IPS-NIHi7 (cell line): ENCODE data around the gene ZEB2.

ENCODE experiments used
- DNase-seq: peaks from one replicate; pipeline ENCODE4 v3.0.0; 2012; ENCODE audit warnings: mixed read lengths; ENCODE audit errors: extremely low spot score

ZEB2 gene

DNA sequence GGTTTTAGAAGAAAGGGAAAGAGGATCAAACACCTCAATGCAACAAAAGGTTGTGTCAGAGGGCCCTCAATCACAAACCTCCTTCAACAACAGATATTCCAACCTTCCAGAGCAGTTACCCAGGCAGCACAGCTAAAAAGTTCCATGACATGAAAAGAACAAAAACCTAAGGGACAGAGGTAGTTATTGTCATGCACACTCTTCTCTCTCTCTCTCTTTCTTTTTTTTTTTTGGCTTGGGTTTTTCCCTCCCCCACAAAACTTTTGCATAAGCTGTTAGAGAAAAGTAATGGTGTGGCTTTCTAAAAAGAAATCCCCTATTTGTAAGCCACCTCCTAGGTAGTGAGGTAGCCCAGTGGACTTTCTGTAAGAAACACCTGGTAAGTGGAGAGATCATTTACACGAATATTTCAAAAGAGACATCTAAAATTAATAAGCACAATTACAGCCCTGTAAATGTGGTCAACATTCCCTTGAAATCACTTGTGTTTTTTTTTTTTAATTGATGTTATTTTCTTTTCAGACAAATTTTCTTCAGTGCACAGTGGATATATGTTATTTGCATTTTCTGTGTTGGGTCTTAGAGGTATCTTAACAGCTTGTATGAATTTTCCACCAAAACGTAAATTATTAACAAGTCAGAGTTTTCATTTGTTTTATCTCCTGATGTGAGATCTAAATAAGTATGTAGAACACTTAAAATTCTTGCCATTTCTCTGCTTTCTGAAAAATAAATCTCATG is 48.4 kb downstream of the ZEB2 start:
- no peak for DNase-seq

DNA sequence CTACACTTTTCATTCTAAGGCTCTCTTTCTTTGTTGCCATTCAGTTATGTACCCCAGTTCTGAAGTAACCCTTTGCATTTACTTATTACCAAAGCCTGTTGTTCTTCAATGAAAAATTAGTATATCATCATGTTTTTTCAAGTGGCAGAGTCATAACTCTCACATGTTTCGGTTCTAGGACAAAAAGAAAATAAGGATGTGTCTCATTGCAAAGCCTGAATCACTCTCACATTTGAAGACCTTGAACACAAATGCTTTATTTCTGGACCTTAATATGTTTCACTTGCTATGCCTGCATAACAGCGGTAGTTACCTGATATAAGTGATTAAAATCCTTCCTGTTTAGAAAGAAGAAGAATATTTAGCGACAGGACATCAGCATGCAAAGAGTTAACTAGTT is 49.1 kb downstream of the ZEB2 start:
- DNase-seq = no peak

DNA sequence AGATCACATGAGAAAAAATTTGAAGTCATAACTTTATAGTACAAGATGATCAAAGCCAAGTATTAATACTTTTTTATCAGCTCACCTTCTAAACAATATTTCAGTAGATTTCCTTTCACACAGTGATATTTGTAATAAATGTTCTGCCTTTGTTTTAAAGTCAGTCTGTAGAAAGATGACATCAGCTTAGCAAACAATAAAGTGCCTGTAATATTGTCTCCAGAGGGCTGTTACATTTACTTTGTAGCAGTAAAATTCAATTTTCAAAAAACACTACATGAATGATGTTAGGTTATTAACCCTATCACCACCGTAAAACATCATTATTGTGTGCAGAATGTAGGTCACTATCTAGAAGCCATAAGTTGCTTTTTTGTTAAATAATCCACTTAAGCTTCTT is 49.6 kb downstream of the ZEB2 start:
- no peak for DNase-seq

DNA sequence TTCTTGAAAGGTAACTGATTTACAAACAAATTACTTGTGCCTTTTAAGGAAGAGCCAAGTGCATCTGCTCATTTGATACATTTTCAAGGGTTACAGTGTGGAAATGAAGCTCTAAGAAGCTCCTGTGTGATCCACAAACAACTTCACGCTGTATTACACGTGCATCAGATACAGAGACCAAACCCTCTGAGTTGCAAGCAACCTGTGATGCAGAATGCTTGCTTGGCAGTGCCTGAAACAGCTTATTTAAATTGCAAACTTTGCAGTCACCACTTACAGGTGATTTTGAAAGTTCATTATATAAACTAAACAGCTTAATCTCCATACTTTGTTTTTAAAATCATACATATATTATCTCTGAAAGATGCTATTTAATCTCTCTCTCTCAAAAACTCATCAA is 50.1 kb downstream of the ZEB2 start:
- no peak for DNase-seq

DNA sequence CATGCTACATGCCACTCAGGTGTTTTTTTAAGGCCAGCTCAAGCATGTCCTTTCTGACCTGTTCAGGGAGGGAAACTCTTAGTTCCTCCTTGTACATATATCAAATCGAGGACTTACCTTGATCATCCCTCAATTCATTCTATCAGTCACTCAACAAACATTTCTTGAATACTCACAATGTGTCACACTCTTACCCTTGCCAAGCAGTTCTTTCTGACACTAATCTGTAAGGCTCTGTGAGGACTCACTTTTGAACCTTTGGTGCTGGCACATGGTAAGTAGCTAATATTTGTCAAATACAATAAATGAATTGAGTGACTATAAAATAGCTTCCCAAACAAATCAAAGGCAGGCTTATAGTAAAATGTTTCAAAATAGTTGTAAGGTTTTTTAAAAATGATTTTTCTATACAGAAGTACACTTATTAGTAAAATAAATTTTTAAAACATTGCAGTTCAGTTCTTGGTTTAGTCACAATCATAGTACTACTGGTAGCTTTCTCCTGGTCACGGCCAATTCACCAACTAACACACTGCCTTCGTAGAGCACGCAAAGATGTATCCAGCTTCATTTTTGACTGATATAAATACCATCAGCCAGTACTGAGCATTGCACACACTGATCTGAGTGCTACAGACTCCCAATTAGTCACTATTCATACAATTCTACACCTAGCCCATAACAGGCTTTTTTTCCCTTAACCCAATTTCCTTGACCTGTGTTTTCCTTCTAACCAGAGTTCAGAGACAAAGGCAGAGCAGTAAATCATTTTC is 50.9 kb downstream of the ZEB2 start:
- no peak for DNase-seq

DNA sequence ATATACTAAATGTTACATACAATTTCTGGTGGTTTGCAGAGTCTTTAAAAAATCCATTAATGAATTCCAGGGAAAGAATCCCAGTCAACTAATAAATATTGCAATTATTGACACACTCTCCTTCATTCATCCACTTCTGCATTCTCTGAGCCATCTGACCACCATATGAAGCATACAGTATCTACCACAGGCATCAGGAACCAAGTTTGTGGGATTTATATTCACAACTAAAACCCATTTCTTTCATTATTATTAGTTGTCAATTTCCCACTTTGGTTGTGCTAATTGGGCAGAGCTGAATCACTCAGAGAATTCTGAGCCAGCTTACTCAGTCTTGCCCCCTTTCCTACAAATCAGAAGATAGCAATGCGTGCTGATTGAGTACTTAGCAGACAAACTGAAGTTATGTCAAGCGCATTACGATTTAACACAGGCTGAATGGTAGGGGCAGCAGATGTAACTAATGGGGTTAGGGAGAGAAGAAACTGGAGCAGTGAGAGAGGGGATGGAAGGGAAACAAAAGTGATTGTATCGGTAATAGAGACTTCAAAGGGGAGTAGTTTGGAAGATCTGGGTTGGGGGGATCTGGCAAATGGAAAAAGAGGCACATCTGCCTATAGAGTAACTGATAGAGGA is 52.3 kb downstream of the ZEB2 start:
- no peak for DNase-seq

DNA sequence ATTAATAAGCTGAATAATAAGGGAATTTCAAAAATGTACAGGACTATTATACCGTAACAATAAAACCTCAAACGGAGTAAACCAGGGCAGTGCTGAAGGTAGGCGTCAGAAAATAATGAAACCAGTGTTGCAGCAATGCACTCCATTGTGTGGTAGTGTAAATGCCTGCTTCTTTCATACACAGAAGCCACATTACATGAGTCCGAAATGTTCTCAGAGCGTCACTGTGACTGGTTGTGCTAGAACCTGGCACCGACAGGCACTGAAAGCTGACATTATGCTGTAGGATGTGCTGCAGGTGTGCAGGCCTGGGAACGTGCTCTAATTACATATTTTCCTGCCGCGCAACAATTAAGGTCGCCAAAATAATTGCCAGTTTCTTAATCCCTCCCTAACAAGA is 53.3 kb downstream of the ZEB2 start:
- DNase-seq = no peak

DNA sequence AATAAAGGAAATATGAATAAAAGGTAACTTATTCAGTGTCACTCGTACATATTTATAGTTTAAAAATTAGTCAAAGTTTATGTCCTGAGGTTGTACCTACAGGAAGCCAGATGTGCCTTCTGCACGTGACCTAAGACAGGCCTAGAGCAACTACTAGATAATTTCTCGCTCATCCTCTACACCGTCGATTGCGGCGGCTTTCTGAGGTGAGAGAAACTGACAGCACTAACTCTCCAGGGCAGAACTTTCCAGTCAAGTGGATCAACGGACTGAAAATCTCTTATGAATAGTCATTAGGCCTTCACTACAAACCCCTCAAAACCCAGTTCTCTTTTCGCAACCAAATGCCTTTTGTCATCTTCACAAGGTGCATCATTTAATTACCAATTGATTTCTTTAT is 54.2 kb downstream of the ZEB2 start:
- no peak for DNase-seq

DNA sequence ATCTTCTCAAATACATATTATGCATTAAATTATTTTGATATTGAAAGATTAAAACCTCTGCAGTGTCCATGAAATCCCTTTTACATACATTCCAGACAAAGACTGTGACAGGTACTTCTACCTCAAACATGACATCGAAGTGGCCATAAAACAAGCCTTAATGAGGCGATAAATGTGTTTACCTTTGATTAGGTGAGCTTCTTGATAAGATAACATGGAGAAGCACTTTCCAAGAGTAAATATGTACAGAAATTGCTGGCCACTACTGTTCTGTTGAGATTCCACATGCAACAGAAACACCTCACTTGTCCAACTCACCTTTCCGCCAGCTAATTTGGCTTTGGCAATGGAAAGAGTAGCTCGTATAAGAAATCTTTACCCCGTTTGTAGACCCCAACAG is 55.2 kb downstream of the ZEB2 start:
- DNase-seq = no peak

DNA sequence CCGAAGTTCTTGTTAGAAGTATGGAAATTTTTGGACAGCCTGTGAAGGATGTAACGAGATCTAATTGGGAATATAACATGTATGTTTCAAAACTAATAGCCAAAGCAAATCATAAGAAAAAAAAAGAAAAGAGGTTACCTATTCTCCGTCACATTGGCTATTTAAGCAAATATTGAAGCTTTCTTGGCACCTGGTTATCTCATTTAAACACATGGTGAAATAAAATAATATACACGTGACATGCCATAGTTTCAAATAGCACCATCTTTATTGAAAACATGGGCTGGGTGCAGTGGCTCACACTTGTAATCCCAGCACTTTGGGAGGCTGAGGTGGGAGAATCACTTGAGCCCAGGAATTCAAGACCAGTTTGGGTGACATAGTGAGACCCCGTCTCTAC is 56.7 kb downstream of the ZEB2 start:
- no peak for DNase-seq

DNA sequence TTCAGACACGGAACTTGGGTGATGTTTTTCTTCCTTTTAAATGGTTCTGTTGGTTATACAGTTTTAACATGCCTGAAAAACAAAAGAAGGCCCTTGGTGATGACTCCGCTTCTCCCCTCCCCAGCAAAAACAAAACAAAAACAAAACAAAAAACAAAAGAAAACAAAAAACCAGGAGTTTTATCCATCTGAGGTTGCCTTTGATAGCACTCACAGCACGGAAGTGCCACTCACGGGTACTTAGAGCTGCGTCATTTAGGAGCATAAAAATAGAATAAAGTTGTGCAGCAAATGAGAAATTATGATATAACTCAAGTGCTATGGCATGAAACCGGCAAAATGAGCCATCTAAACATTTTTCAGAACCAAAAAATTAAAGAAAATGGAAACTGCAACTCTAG is 57.7 kb downstream of the ZEB2 start:
- no peak for DNase-seq

DNA sequence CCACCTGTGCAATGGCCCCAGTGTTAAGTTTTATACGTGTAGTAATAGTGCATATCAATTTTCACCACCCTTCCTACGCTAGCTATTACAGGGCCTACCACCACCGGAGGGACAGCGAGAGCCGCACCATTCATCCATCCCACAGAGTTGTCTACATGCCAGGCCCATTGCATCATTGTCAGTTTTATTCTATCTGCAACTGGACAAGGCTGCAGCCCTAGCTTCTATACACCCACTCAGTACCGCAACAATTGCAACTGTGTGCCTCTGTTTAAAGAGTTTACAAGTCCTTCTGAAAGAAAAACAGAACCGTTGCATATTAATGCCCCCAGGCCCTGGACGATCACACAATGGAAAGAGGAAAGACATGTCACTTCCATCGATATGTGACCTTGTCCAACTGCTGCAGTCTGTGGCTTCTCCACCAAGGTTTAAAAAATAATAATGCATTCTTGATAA is 58.6 kb downstream of the ZEB2 start:
- no peak for DNase-seq

DNA sequence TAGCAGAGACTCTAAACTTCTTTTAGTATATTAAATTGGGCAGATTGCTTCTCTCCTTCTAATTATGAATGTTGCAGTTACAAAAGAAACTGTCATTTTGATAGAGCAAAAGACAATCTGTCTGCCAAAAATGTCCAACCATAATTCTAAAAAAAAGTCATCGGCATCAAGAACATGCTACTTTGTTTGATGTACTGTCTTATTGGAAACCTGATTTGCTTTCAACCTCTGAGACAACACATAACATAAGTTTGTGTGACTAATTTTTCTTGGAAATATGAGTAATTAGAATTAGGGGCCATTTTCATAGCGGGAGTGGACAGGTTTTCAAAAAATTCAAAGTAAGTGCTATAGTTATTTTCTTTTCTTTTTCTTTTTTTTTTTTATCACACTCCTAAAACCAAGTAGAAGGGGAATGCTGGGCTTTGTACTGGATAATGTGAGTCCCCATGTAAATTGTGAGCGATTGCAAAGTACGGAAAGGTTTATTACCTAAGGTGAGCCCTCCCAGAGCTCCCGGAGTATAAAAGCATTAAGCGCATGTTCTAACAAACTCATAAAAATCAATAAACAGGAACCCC is 59.1 kb downstream of the ZEB2 start:
- no peak for DNase-seq

DNA sequence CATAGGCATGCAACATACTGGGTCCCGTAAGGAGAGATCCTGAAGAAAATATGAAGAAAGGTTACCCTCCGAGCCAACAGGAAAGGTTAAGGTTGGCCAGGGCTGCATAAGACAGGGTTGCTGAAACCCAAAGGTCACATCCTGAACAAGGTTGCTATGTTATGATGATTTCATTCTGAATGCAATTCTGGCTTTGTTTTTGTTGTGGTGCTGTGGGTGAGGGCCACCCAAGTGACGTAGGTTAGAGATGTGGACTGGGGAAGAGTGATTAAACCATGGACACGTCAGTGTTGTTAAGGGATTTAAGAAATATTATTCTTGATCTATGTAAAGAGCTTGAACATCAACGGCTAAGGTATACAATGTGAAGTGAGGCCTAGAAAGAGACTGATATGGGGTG is 60.0 kb downstream of the ZEB2 start:
- no peak for DNase-seq

DNA sequence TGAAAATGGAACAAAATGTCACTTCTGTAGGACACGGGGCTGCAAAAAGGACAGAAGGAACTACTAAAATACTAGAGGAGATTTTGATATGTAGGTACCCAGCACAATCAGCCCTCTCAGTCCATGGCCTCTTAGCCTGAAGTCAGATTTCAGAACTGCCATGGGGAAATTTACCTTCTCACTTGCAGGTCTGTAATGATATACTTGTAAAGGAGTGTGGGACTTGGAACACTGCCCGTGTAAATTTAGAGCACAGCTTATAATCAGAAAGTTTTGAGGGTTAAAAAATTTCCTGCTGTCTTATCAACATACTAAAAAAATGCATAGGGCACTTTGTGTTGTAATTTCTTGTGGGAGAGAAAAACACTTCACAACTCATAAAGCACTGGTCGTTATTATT is 60.6 kb downstream of the ZEB2 start:
- DNase-seq = no peak

DNA sequence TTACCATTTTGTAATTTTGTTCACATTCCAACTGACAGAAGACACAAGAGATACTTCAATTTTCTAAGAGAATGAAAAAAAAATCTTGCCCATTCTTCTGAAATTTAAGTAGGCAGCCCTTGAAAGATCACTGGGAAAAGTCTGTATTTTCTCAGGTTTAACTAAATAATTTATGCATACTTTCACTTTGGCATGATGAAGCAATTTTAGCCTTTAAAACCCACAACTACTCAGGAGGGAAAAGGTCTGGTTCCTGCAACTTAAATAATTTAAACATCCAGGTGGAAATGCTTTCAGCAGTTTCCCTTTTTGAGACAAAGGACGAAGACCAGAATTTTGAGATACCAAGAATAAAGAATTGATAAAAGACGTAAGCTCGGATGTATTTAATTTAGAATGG is 61.4 kb downstream of the ZEB2 start:
- no peak for DNase-seq

DNA sequence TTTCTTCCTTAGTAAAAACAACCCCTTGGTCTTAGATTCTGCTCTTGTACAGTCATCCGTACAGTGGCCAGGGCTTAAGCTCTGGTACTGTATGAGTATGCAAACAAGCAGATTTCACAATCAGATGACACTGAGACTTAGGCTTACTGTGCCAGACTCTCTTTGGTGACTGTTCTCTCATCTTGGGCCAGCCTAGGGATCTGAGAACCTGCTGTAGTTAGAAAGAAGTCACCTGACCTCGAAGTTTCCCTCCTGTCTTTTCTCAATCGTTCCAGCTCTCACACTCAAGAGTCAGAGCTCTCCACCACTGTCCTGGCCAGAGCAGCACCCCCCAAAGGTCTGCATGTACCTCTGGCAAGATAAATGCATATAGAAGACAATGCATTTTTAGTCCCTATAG is 63.2 kb downstream of the ZEB2 start:
- DNase-seq = no peak

DNA sequence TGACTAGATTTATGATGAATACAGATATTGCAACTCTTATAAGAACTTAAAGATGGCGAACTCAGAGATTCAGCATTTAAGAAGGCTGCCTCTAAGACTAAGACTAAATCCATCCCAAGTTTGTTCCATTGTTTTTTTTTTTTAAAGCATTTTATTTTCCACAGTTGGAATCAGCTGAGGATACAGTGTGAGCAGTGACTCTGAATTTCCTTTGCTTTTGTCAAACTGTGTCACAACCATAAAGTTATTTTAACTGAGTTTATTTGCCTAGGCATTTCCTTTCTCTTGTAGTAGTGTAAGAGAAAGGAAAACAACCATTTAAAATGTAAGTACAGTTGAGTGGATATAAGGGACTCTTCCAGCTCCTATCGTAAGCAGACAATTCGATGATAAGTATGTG is 63.9 kb downstream of the ZEB2 start:
- no peak for DNase-seq

DNA sequence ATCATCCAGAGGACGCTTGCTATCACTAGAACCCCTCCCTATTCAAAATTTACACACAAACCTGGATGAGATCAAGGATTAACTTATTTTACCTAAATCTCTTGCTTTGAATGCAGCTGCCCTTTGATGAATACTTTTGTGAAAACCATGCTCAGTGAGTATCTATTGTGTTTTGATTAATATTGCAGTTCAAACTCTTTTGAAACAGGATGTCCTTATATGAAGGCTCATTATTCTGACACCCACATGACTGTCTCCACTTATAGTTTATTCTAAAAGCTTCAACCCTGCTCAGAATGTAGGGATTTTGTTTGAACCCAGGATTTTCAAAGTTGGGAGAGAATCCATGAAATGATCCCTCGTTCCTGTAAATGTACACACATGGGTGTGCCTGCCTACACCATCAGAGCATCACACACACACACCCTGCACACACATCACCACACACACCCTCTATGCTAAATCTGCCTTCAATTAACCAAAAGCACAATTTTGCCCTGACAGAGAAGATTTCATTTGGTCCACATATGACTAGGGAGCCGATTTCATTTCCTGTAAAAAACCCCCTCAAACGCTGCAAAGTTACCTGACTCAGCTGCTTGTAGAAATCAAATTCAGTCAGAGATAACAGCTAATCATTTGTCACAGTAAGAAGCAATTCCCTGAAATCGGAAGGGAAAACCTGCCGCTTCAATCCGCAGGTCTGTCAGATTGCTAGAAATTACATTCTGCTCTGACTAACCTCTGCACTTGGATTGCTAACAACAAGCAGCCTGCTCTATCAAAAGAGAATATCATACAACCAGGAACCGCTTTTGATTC is 65.2 kb downstream of the ZEB2 start:
- no peak for DNase-seq

DNA sequence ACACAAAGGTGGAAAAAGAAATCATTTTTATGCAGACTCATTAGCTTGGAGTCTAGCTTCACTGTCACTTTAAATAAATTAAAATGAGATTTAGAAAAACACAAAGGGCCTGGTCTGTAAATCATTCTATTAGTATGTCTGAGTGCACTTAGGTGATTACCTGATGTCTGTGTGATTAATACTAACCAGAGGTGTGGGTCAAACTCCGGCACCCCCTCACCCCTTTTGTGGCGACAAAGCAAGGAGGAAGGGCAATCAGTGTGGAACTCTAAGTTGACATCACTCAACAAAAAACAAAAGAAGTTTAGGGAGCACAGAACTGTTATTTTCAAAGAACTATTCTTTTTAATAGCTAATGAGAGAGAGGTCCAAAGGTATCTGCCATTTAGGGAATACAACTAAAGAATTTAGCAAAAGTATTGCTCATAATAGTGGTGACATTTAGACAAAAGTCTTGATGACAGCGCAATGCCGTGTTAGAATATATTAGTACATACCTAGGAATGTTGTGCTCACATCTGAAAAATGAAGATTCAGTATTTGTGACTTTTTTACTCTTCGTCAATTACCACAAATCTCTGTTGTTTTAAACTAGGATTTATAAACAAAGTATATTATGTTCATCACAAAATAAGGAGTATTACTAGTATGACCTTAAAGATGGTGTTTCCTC is 66.3 kb downstream of the ZEB2 start:
- DNase-seq = no peak

DNA sequence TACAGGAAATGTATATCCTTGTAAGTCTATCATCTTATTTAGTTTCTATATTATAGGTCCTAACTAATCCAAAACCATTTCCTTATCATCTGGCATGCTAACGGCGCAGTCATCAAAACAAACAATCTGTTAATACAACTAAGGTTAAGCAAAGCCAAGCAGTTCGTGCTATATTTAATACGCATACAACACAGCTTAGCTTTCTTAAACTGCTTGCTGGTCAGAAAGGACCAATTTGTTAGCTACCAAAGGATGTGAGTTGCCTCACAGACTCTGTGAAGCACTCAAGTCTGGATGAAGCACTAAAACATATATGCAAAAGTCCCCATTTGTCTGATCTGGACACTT is 67.0 kb downstream of the ZEB2 start:
- DNase-seq = no peak
